IPS-18c (cell line): Measurements from ENCODE around the gene GNPNAT1.

ENCODE experiments used
- H3K4me3 ChIP-seq: 2 replicates; pipeline ENCODE4 v1.7.0; 2013; ENCODE audit warnings: low read depth, mild to moderate bottlenecking, low read length, moderate library complexity; ENCODE audit not compliant: insufficient read depth
- H3K9me3 ChIP-seq: one replicate; pipeline ENCODE4 v1.6.1; 2013; ENCODE audit warnings: mild to moderate bottlenecking, low read length, moderate library complexity; ENCODE audit not compliant: control insufficient read depth, insufficient read depth

GNPNAT1 gene

GRCh38 chr14:52791223-52792096 lies at the start of gene GNPNAT1:
Gene GNPNAT1, minus strand, starts transcription at chr14:52791607. Its CDS starts 6,957 bp downstream, at chr14:52784650.
- Histone ChIP-seq H3K9me3 (peaks cover 2% of the 10 kb centered on the region), H3K4me3 (peak within 1 kb of the TSS; percentile 89)

DNA sequence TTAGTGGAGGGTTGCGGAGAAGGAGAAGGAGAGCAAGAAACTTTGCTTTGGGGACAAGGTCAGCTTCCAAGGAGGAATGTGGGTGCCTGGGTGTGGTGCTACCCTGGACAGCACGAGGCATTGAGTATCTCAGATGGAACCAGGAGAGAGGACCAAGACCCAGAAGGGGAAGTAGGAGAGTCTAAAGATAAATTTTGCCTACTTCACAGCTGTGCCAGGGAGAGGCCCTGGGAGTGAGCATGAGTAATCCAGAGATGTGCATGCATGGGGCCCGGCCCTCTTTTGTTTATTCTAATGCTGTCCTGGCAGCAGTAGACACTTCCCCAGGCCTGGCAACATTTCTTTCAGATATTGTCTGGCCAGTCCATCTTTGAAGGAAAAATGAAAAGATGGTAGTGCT lies 49.5 kb upstream of the GNPNAT1 start:
- no peaks in the 10 kb centered on the region for H3K9me3 ChIP-seq
- H3K4me3 ChIP-seq = no peak overlapping the region

DNA sequence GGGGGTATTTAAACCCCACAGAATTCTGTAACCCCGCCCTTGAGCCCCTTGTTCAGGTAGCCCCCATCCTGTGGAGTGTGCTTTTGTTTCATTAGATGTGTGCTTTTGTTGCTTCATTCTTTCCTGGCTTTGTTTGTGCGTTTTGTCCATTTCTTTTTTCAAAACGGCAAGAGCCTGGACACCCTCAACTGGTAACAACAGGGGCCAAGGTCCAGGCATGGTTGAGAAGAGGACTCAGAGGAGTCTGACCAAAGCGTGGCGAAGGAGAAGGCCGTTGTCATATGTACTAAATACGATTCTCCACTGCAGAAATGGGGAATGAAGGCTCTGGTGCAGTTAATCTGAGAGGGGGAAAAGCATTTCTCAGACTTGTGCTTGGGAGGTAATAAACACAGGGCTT lies 46.0 kb upstream of the GNPNAT1 start:
- no peak overlapping the region for H3K4me3 ChIP-seq
- no peaks in the 10 kb centered on the region for H3K9me3 ChIP-seq

- no peaks in the 10 kb centered on the region for H3K9me3 ChIP-seq
Measured at GRCh38 chr14:52836063-52836462, 44.7 kb upstream of the GNPNAT1 start.

DNA sequence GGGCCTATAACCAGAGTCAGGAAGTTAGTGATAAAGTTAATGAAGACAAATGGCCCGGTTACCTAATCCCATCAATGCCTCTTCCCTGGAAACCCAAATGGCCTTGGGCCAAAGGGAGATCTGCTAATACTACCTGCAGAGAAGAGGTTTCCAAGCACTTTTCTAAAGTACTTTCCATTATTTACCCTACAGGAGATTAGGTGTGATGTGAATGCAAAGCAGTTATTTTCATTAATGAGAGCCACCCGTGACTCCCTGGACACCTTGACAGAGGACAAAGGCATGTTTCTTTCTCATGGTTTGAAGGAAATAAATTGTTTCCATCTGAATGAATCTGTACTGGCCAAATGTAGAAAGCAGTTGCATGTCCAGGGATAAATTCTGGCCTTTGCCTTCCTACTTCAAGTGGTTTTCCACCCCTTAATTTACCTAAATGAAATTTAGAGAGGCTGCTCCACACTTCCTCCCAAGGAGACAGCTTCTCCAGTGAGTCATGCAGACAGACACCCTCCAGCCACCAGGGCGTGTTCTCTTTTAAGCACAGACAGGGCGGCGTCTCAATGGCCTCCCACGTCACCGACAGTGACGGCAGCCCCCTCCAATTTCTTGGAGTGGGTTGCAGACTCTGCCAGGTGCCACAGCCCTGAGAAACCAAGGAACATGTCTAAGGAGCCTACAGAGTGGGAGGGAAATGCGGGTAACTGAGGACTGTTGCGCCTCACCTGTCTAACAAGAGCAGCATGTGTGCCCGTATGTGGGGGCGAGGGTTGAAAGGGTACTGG lies 43.9 kb upstream of the GNPNAT1 start:
- Histone ChIP-seq H3K4me3 (no peak overlapping the region), H3K9me3 (no peaks in the 10 kb centered on the region)

More at GRCh38 chr14:52836063-52836462, 44.7 kb upstream of the GNPNAT1 start:
- H3K4me3 ChIP-seq = no peak overlapping the region

- Histone ChIP-seq H3K4me3 (no peak overlapping the region), H3K9me3 (no peaks in the 10 kb centered on the region)
Measured at GRCh38 chr14:52834440-52834842, 43.0 kb upstream of the GNPNAT1 start.

GRCh38 chr14:52833891-52834290 lies 42.5 kb upstream of the GNPNAT1 start:
- H3K4me3 ChIP-seq = no peak overlapping the region
- H3K9me3 ChIP-seq = no peaks in the 10 kb centered on the region

DNA sequence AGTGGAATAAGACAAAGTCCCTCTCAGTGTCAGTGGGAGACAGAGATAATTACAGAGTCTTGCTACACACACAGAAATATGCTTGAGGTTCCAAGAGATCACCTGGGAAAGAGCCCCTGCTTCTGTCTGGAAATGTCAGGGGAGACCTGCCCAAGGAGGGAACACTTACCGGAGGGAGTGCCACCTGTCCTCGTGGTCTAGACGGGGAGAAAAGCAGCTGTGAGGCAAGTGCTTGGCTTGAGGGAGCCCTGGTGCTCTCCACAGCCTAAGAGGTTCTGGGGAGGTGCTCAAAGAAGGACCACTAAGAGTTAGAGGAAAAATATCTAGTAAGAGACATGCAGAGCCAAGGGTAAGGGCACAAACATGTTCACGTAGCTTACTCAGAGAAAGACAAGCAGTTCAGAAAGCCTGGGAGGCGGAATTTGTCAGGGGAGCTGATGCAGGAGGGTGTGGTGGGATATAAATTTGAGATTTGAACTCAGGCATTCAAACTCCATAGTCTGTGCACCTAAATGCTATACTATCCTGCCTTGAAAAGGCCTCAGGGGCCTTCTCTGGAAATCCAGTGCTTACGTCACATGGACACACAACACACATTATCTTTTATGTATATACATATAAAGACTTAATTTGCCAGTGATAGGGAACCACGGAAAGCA lies 38.2 kb upstream of the GNPNAT1 start:
- Histone ChIP-seq H3K4me3 (no peak overlapping the region), H3K9me3 (no peaks in the 10 kb centered on the region)

DNA sequence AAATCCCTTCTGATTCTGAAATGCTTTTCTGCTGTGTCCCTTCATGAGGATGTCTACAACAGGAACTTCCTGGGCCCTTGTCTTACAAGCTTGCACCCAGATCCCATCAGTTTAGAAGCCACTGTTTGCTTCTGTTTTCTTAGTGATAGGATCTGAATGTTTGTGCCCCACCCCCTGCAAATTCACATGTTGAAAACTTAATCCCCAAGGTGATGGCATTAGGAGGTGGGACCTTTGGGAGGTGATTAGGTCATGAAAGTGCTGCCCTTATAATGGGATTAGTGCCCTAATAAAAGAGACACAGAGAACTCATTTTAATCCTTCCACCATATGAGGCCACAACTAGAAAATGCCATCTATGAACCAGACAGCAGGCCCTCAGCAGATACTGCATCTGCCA lies 36.0 kb upstream of the GNPNAT1 start:
- no peak overlapping the region for H3K4me3 ChIP-seq
- no peaks in the 10 kb centered on the region for H3K9me3 ChIP-seq

- no peak overlapping the region for H3K4me3 ChIP-seq
- H3K9me3 ChIP-seq = no peaks in the 10 kb centered on the region
Measured at GRCh38 chr14:52825085-52825484, 33.7 kb upstream of the GNPNAT1 start.

- H3K4me3 ChIP-seq = no peak overlapping the region
- no peaks in the 10 kb centered on the region for H3K9me3 ChIP-seq
Measured at GRCh38 chr14:52824462-52824861, 33.1 kb upstream of the GNPNAT1 start.

GRCh38 chr14:52821805-52822250 lies 30.4 kb upstream of the GNPNAT1 start:
- Histone ChIP-seq H3K4me3 (no peak overlapping the region), H3K9me3 (no peaks in the 10 kb centered on the region)

- Histone ChIP-seq H3K9me3 (no peaks in the 10 kb centered on the region), H3K4me3 (no peak overlapping the region)
Measured at GRCh38 chr14:52808101-52808500, 16.7 kb upstream of the GNPNAT1 start.

- Histone ChIP-seq H3K9me3 (no peaks in the 10 kb centered on the region), H3K4me3 (no peak overlapping the region)
Measured at GRCh38 chr14:52806115-52806514, 14.7 kb upstream of the GNPNAT1 start.

DNA sequence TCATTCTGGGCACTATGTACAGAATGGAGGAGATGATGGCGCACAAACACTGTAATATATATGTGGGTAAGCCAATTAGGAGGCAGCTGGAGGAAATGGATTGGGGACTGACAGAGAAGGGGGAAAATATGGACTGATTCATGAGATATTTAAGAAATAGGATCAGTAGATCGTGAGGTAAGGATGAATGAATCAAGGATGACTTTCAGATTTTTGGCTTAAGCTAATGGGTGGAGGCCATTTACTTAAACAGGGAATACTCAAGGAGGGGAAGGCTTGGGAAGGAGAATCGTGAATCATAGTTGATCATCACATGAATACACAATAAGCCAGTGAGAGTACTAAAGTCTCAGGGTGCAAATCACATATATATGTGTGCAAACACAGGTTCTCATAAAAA lies 11.2 kb upstream of the GNPNAT1 start:
- H3K4me3 ChIP-seq = no peak overlapping the region
- no peaks in the 10 kb centered on the region for H3K9me3 ChIP-seq

- H3K4me3 ChIP-seq = no peak overlapping the region
- H3K9me3 ChIP-seq = no peaks in the 10 kb centered on the region
Measured at GRCh38 chr14:52801014-52801712, 9.8 kb upstream of the GNPNAT1 start.

DNA sequence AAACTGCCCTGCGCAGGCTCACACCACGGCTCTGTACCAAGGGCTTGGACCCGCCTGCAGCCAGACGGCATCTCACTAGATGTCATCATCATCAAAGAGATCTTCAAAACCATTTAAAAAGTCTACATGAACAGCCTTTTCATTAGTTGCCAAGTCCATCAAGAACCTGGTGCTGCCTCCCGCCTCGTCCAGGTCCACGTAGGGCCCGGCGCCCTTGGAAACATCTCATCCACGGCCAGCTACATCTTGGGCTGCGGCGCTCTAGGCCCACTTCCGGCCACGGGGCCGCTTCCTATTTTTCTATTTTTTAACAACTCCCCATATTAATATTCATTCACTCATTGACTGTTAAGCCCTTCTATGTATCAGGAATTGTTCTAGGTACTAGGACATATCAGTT lies 7.4 kb upstream of the GNPNAT1 start:
- Histone ChIP-seq H3K4me3 (no peak overlapping the region), H3K9me3 (peaks cover 2% of the 10 kb centered on the region)
